Measurements from ENCODE around the gene EPPIN. TPM values are rescaled to one million over a fixed set of nuclear protein-coding genes. Genes with fewer than 3 reads are reported as not detected.

Gene EPPIN
- total RNA-seq, 4 donors from 2014 or later, result not detected

- ATAC-seq, result no peak
- no peak overlapping the region for H3K27ac ChIP-seq
- H3K36me3 ChIP-seq, result no peaks in the 10 kb centered on the region
- WGBS, 2 donors (ENCODE audit: low coverage in 1 of 2), result 76 to 81% methylated on average over 2 of the region's 2 CpGs
- H3K9me3 ChIP-seq, result peaks cover 0 to 5% (median 0%) of the 10 kb centered on the region in 3 donors
- TF ChIP-seq CTCF (IDR thresholded peaks at IDR 0.05) (no peak), POLR2A (IDR thresholded peaks at IDR 0.05) (no peak), POLR2AphosphoS5 (IDR thresholded peaks at IDR 0.05) (no peak), EP300 (IDR thresholded peaks at IDR 0.05) (no peak)
- H3K27me3 ChIP-seq, result peaks cover under 1% of the 10 kb centered on the region
- no peaks in the 10 kb centered on the region for H3K4me1 ChIP-seq
- no peak overlapping the region for H3K4me3 ChIP-seq
These were observed 5.3 kb upstream of the EPPIN start for GRCh38 chr20:45552456-45552855.

- Histone ChIP-seq H3K36me3 (no peaks in the 10 kb centered on the region), H3K9me3 (peaks cover 0 to 5% (median 0%) of the 10 kb centered on the region in 3 donors), H3K27ac (no peak overlapping the region), H3K4me3 (no peak overlapping the region), H3K27me3 (no peaks in the 10 kb centered on the region), H3K4me1 (no peaks in the 10 kb centered on the region)
- no peak for ATAC-seq
- TF ChIP-seq POLR2A (IDR thresholded peaks at IDR 0.05) (no peak), POLR2AphosphoS5 (IDR thresholded peaks at IDR 0.05) (no peak), EP300 (IDR thresholded peaks at IDR 0.05) (no peak), CTCF (IDR thresholded peaks at IDR 0.05) (no peak)
These were observed 3.6 kb upstream of the EPPIN start for GRCh38 chr20:45550765-45551164.

- no peak for ATAC-seq
- TF ChIP-seq CTCF (IDR thresholded peaks at IDR 0.05) (no peak), POLR2A (IDR thresholded peaks at IDR 0.05) (no peak), POLR2AphosphoS5 (IDR thresholded peaks at IDR 0.05) (no peak), EP300 (IDR thresholded peaks at IDR 0.05) (no peak)
These were observed 1.2 kb upstream of the EPPIN start for GRCh38 chr20:45548410-45548809.

GRCh38 chr20:45545754-45546453, 1.3 kb downstream of the EPPIN start:
- Histone ChIP-seq H3K9me3 (no peaks in the 10 kb centered on the region), H3K27me3 (peaks cover 3% of the 10 kb centered on the region), H3K4me1 (no peaks in the 10 kb centered on the region), H3K36me3 (no peaks in the 10 kb centered on the region), H3K27ac (no peak overlapping the region), H3K4me3 (no peak overlapping the region)
- TF ChIP-seq CTCF (IDR thresholded peaks at IDR 0.05), result peak in 2 of 4 experiments; percentile 27 to 36
- no peak for TF ChIP-seq POLR2A (IDR thresholded peaks at IDR 0.05)
- ATAC-seq, result peak; percentile 39
- WGBS, 2 donors (ENCODE audit: low coverage in 1 of 2), result 7 to 12% methylated on average over 3 to 5 of the region's 5 CpGs

More at GRCh38 chr20:45548410-45548809, 1.2 kb upstream of the EPPIN start:
- Histone ChIP-seq H3K9me3 (peaks cover 0 to 5% (median 0%) of the 10 kb centered on the region in 3 donors), H3K27me3 (no peaks in the 10 kb centered on the region), H3K27ac (no peak overlapping the region), H3K4me1 (no peaks in the 10 kb centered on the region), H3K4me3 (no peak overlapping the region), H3K36me3 (no peaks in the 10 kb centered on the region)
- WGBS, 2 donors (ENCODE audit: low coverage in 1 of 2), result 78 to 82% methylated on average over 3 of the region's 7 CpGs

GRCh38 chr20:45545351-45545750, 1.9 kb downstream of the EPPIN start:
- H3K9me3 ChIP-seq, result no peaks in the 10 kb centered on the region
- no peak overlapping the region for H3K27ac ChIP-seq
- H3K36me3 ChIP-seq, result no peaks in the 10 kb centered on the region
- no peak overlapping the region for H3K4me3 ChIP-seq
- no peak for ATAC-seq
- WGBS, 2 donors (ENCODE audit: low coverage in 1 of 2), result 60 to 85% methylated on average over 1 to 3 of the region's 3 CpGs
- H3K4me1 ChIP-seq, result no peaks in the 10 kb centered on the region
- H3K27me3 ChIP-seq, result peaks cover 8% of the 10 kb centered on the region
- TF ChIP-seq POLR2A (IDR thresholded peaks at IDR 0.05) (no peak), POLR2AphosphoS5 (IDR thresholded peaks at IDR 0.05) (no peak), CTCF (IDR thresholded peaks at IDR 0.05) (no peak), EP300 (IDR thresholded peaks at IDR 0.05) (no peak)
